Smooth muscle cell of the brain vasculature (primary cell): Measurements from ENCODE around the gene VARS2.

Source experiments
- DNase-seq: peaks from one replicate; pipeline ENCODE4 v3.0.0-alpha.2; 2012; ENCODE audit warnings: low read depth, low spot score

VARS2 gene

DNA sequence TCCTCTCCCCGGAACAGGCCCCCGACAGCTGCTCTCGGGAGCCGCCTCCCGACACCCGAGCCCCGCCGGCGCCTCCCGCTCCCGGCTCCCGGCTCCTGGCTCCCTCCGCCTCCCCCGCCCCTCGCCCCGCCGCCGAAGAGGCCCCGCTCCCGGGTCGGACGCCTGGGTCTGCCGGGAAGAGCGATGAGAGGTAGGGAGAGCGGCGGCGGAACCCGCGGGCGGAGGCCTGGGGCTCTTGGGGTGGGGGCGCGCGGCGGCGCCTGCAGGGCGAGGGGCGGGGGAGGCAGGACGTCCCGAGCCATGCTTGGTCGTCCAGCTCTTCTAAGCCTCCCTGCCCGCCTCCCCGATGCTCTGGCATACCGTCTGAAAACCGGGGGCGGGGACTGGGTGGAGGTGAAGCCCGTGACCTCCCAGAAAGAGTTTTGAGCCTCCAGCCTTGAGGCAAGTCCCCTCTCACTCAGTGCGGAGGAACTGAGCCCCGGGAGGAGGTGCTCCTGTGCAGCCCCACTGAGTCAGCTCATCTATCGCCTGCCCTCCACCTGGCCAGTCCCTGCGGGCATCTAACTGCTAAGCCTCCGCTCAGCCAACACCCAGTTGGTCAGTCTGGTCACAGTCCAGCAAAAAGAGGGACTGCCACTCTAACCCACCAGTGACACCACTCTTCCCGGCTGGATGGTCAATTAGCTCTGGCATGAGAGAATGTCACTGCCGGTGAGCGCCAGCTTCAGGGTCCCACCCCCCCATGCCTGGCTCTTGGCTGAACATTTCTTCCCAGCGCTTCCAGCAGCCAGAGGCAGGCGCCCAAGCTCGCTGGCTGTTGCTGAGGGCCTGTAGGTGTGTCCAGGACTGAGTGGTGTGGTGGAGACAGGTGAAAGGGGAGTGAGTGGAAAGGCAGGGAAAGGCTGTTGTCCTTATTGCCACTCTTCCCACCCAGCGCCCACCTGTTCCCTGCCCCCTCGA is 29.2 kb upstream of the VARS2 start:
- no peak for DNase-seq

DNA sequence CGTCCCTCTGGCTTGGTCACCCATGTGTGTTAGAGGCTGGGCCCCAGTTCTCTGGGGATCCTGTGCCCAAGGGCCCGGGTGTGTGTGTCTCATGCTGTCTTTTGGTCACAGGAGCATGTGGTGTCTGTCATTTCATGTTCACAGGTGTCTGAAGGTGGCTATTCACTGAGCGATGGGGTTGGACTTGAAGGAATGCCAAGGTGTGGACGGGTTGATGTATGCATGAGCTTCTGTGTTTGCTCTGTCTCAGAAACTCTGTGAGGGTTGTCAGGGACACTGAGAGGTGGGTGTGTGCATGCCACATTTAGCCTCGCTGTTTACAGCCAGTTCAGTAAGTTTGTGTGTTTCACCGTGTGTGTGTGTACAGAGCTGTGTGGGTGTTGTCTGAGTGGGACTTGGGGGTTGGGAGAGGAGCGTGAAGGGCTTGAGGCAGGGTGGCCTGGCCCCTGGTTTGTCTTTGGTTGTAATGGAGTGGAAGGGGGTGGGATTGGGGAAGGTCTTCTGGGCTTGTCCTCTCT is 28.5 kb upstream of the VARS2 start:
- no peak for DNase-seq

DNA sequence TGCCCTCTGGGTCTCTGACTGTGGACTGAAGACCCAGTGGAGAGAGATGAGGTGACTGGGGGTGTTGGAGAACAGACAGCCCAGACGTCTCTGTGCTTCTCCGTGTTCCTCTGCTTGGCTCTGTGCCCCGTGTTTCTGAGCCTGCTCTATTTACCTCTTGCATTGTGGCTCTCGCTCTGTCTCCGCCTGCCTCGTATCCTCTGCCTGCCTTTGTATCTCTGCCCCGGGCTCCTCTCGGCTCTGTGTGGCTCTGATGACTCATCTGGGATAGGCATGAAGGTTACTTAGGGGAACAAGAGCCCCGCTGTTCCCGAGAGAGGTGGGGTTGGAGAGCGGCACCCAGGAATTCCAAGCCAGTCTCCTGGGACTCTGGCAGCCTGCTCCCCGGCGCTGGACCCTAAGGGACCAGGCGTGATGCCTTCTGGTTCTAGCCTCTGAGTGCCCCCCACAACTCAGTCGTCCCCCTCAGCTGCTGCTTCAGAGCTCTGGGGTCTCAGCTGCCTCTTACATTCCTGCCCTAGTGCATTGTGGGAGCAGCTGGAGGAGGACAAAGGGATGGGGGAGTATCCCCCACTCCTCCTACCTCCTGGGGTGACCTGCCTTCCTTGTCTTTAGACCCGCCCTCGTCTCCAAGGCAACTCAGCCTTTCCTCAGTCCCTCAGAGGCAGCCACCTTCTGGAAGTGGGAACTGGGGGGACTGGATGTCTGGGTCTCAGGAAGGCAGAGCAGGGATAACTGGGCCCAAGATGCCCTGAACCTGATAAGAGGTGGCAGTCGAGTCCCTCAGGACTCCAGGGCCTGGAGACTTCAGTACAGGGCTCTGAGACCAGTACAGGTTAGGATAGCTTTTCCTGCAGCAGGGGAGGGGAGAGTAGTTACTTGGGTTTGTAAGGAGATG is 27.8 kb upstream of the VARS2 start:
- no peak for DNase-seq

- DNase-seq, result no peak
These were observed 27.2 kb upstream of the VARS2 start for GRCh38 chr6:30886897-30887255.

DNA sequence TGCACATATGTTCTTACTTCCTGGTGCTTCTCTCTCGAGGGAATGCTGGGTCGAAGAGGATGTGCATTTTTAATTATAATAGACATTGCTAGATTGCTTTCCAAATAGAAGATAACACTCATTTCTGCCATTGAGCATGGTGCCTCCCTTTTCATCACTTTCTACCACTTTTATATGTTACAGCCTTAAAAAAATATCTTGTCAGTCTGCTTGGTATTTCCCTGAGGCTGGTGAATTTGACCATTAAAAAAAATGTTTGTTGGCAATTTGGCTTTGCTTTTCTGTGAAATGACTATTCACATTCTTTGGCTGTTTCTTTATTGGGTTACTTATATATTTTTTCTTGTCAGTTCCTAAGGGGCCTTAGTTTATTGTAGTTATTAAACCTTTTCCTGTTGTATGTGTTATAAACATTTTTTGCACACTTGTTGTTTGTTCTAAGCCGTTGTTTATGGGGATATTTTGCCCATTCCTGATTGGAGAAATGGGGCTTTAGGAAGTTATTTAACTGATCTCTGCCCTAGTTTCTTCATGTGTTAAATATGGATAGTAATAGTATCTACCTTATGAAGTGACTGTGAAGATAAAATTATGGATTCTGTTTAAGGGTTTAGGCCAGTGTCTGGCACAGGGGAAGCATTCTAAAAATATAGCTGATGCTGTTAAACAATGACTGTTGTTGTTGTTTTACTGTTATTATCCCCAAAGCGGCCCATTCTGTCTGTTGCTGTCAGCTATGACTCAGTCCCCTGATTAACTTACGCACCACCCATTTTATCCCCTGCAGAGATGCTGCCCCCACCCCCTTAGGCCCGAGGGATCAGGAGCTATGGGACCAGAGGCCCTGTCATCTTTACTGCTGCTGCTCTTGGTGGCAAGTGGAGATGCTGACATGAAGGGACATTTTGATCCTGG is 25.9 kb upstream of the VARS2 start:
- no peak for DNase-seq

DNA sequence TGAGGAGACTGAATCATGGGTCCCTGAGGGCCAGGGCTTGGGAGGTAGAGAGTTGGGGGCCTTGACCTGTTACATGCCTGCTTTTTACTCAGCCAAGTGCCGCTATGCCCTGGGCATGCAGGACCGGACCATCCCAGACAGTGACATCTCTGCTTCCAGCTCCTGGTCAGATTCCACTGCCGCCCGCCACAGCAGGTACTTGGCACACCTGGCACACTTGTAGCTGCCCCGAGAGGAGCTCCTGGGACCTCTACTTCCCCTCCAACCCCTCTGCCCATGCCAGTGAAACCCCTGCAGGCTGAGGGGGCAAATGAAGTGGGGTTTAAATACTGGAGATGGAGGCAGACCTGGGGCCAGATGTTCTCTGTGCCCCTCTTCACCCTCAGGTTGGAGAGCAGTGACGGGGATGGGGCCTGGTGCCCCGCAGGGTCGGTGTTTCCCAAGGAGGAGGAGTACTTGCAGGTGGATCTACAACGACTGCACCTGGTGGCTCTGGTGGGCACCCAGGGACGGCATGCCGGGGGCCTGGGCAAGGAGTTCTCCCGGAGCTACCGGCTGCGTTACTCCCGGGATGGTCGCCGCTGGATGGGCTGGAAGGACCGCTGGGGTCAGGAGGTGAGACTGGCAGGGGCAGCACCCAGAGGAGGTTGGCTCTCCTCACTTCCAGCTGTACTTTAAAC is 25.1 kb upstream of the VARS2 start:
- DNase-seq, result no peak

- DNase-seq, result no peak
These were observed 24.5 kb upstream of the VARS2 start for GRCh38 chr6:30889496-30889885.

DNA sequence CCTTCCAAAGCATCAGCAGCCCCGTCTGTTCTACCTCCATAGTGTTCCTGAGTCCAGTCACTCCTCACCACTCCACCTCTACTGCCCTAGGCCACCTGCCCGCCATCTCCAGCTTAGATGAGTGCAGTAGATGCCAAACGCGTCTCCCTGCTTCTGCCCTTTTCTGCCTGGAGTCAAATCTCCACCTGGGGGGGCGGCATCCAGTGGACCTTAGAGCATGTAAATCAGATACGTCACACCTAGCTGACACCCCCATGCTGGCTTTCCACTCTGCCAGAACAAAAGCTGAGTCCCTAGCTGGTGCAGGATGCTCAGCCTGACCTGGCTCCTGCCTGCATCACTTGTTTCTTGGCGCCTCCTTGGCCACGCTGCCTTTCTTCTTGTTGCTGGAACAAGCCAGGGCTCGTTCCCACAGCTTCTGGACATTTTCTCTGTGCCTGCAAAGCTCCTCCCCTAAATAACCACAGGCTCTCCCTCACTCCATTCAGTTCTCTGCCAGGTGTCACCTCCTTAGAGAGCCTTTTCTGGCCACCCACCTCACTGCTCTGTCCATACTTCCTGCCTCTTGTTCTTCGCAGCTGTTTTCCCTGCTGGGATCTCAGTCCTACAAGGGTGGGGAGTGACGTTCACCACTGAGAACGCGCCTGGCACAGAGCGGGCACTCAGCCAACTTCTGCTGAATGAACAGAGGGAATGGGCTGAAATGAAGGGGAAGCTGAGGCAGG is 24.0 kb upstream of the VARS2 start:
- DNase-seq, result no peak

- DNase-seq, result no peak
These were observed 23.2 kb upstream of the VARS2 start for GRCh38 chr6:30890646-30891449.

DNA sequence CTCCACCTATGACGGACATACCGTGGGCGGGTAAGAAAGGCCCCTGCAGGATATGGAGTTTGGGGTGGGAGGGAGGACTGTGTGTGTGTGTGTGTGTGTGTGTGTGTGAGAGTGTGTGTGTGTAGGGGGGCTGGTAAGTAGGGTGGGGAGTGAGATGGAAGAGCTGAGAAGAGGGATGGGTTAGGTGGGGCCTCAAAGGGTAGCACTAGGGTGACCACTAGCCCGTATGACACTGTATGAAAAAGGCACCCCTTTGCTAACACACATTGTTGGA is 22.7 kb upstream of the VARS2 start:
- DNase-seq, result no peak

DNA sequence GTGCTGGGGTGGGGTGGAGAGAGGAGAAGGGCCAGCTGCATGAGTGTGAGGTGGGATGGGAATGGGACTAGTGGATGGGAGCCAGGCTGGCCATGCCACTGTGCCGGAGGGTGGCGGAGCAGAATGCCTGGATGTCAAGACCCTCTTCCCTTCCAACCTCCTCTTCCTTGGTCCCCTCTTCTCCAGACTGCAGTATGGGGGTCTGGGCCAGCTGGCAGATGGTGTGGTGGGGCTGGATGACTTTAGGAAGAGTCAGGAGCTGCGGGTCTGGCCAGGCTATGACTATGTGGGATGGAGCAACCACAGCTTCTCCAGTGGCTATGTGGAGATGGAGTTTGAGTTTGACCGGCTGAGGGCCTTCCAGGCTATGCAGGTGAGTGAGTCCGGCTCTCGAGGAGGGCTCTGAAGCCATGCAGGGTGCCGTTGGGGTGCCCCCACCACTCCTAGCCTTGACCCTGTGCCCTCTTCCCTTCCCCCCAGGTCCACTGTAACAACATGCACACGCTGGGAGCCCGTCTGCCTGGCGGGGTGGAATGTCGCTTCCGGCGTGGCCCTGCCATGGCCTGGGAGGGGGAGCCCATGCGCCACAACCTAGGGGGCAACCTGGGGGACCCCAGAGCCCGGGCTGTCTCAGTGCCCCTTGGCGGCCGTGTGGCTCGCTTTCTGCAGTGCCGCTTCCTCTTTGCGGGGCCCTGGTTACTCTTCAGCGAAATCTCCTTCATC is 22.1 kb upstream of the VARS2 start:
- no peak for DNase-seq

- no peak for DNase-seq
These were observed 20.9 kb upstream of the VARS2 start for GRCh38 chr6:30893001-30893591.

GRCh38 chr6:30893666-30894065 is 20.4 kb upstream of the VARS2 start:
- DNase-seq, result no peak

- no peak for DNase-seq
These were observed 19.7 kb upstream of the VARS2 start for GRCh38 chr6:30894381-30894780.

DNA sequence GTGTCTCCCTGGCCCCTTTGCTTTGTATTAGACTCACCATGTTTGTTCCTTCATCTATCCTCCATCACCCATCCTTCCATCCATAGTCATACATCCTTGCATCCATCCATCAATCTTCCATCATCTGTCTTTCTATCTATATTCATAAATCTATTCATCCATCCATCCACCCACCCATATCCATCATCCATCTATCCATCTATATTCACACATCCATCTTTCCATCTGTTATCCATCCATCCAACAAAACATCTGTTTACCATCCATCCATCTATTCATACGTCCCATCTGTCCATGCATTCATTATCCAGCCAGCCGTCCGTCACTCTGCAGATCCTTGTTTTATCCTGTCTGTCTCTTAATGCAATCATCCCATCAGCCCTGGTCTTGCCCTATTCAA is 19.1 kb upstream of the VARS2 start:
- DNase-seq, result no peak

- no peak for DNase-seq
These were observed 18.7 kb upstream of the VARS2 start for GRCh38 chr6:30895343-30895742.

DNA sequence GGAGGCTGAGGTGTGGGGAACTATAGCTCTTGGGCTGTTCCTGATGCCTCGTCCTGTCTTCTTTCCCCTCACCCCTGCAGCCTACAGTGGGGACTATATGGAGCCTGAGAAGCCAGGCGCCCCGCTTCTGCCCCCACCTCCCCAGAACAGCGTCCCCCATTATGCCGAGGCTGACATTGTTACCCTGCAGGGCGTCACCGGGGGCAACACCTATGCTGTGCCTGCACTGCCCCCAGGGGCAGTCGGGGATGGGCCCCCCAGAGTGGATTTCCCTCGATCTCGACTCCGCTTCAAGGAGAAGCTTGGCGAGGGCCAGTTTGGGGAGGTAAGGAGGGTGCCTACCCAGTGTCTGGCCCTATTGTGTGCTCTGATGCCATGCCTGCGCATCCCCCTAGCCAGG is 17.5 kb upstream of the VARS2 start:
- no peak for DNase-seq

GRCh38 chr6:30897882-30898281 is 16.2 kb upstream of the VARS2 start:
- no peak for DNase-seq
